Hepatocyte (in vitro differentiated cells): ENCODE measurements around the gene SPRYD3. TPM values are rescaled to one million over a fixed set of nuclear protein-coding genes. Genes with fewer than 3 reads are reported as not detected.

ENCODE experiments used
- DNase-seq: peaks from one replicate; pipeline ENCODE4 v3.0.0-alpha.2; 2016; ENCODE audit warnings: low spot score
- H2AFZ ChIP-seq: fragments of 200-600 bp; sonication (generic); 2 replicates; pipeline ENCODE4 v1.6.0; 2016; ENCODE audit warnings: antibody characterized with exemption, mild to moderate bottlenecking
- H3K27ac ChIP-seq: fragments of 200-600 bp; sonication (generic); 2 replicates; pipeline ENCODE4 v1.5.1; 2016; ENCODE audit warnings: mild to moderate bottlenecking
- H3K27me3 ChIP-seq: fragments of 200-600 bp; sonication (generic); 2 replicates; pipeline ENCODE4 v1.6.1; 2016
- H3K36me3 ChIP-seq: fragments of 200-600 bp; sonication (generic); replicated peaks from 2 replicates; pipeline ENCODE4 v1.5.1; 2016; ENCODE audit warnings: low read depth; ENCODE audit not compliant: insufficient read depth
- H3K4me1 ChIP-seq: fragments of 200-600 bp; sonication (generic); 2 replicates; pipeline ENCODE4 v1.5.1; 2016; ENCODE audit warnings: mild to moderate bottlenecking, moderate library complexity; ENCODE audit not compliant: insufficient read depth
- H3K4me2 ChIP-seq: fragments of 200-600 bp; sonication (generic); 2 replicates; pipeline ENCODE4 v1.6.0; 2016
- H3K4me3 ChIP-seq: fragments of 200-600 bp; sonication (generic); 2 replicates; pipeline ENCODE4 v1.5.1; 2016; ENCODE audit warnings: mild to moderate bottlenecking
- H3K79me2 ChIP-seq: fragments of 200-600 bp; sonication (generic); 2 replicates; pipeline ENCODE4 v1.6.0; 2017; ENCODE audit warnings: mild to moderate bottlenecking
- H3K9me2 ChIP-seq: fragments of 200-600 bp; sonication (generic); replicated peaks from 2 replicates; pipeline ENCODE4 v1.6.0; 2017; ENCODE audit warnings: mild to moderate bottlenecking; ENCODE audit not compliant: insufficient read depth
- H3K9me3 ChIP-seq: fragments of 200-600 bp; sonication (generic); 2 replicates; pipeline ENCODE4 v1.5.1; 2016; ENCODE audit warnings: low read depth, mild to moderate bottlenecking
- H4K20me1 ChIP-seq: fragments of 200-600 bp; sonication (generic); 2 replicates; pipeline ENCODE4 v1.6.0; 2016; ENCODE audit warnings: mild to moderate bottlenecking; ENCODE audit not compliant: insufficient read depth, poor library complexity, severe bottlenecking
- EZH2 ChIP-seq: fragments of 200-600 bp; sonication (generic); IDR thresholded peaks from 2 replicates; pipeline ENCODE4 v1.6.1; 2016; ENCODE audit warnings: antibody characterized with exemption, mild to moderate bottlenecking, borderline replicate concordance
- EZH2phosphoT487 ChIP-seq: fragments of 200-600 bp; sonication (generic); IDR thresholded peaks from one replicate; pipeline ENCODE4 v1.6.1; 2018; ENCODE audit warnings: antibody characterized with exemption, mild to moderate bottlenecking, low read depth, moderate library complexity; ENCODE audit not compliant: unreplicated experiment, severe bottlenecking
- WGBS: methylation state at CpG from one replicate; pipeline ENCODE4 v1.1.6; 2016; ENCODE audit warnings: low lambda C conversion rate; ENCODE audit errors: missing lambda C conversion rate; 5-methylcytosine and 5-hydroxymethylcytosine counted together
- polyA plus RNA-seq: library from polyadenylated mRNA; unstranded; fragments of >200 nt; fragmentation: Nextera tagmentation; extraction: Ambion mirVana; gene quantifications from 2 replicates; pipeline ENCODE4 v1.2.1, GENCODE V29; 2016
- total RNA-seq: library from RNA; depleted of rRNA; stranded (reverse); fragments of >200 nt; gene quantifications from 2 replicates; pipeline ENCODE4 v1.2.3, GENCODE V29; 2014
- TF ChIP-seq, protein P1 (sequence below): fragments of 200-600 bp; sonication (generic); IDR thresholded peaks from 2 replicates; pipeline ENCODE4 v1.5.1; 2016; ENCODE audit warnings: antibody characterized with exemption, mild to moderate bottlenecking; ENCODE audit not compliant: poor library complexity

SPRYD3 gene
- total and polyA plus RNA-seq, 2 experiments from 2014 or later: 20.9 to 24.6 TPM

DNA sequence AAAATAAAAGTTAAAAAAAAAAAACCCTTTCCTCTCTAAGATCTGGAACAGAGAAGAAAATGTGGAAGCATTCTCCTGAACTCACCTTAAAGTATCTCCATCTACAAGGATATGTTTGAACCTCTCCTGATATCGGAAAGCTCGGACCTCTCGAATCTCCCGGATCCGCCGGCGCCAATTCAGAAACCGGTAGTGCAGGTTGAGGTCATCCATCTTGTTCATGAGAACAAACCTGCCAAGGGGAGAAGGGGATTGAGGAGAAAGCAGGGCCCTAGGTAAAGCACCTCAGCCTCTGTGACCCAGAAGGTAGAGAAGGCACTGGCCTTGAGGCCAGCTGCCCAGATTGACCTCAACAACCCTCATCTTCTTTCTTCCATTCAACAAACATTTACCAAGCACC is 2.2 kb downstream of the SPRYD3 start:
- TF ChIP-seq EZH2 (no peak), EZH2phosphoT487 (no peak)
- TF ChIP-seq, protein P1, sequence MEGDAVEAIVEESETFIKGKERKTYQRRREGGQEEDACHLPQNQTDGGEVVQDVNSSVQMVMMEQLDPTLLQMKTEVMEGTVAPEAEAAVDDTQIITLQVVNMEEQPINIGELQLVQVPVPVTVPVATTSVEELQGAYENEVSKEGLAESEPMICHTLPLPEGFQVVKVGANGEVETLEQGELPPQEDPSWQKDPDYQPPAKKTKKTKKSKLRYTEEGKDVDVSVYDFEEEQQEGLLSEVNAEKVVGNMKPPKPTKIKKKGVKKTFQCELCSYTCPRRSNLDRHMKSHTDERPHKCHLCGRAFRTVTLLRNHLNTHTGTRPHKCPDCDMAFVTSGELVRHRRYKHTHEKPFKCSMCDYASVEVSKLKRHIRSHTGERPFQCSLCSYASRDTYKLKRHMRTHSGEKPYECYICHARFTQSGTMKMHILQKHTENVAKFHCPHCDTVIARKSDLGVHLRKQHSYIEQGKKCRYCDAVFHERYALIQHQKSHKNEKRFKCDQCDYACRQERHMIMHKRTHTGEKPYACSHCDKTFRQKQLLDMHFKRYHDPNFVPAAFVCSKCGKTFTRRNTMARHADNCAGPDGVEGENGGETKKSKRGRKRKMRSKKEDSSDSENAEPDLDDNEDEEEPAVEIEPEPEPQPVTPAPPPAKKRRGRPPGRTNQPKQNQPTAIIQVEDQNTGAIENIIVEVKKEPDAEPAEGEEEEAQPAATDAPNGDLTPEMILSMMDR: no peak
- no peaks in the 10 kb centered on the region for H4K20me1 ChIP-seq
- no peak overlapping the region for H3K4me2 ChIP-seq
- peaks cover 21% of the 10 kb centered on the region for H3K4me1 ChIP-seq
- H2AFZ ChIP-seq: no peak overlapping the region
- H3K27ac ChIP-seq: no peak overlapping the region
- no peaks in the 10 kb centered on the region for H3K9me2 ChIP-seq
- 87% methylated on average over 8 of the region's 8 CpGs for WGBS
- peaks cover 12% of the 10 kb centered on the region for H3K79me2 ChIP-seq
- no peak for DNase-seq
- H3K27me3 ChIP-seq: no peaks in the 10 kb centered on the region
- H3K36me3 ChIP-seq: no peaks in the 10 kb centered on the region
- H3K4me3 ChIP-seq: no peak overlapping the region
- no peaks in the 10 kb centered on the region for H3K9me3 ChIP-seq

DNA sequence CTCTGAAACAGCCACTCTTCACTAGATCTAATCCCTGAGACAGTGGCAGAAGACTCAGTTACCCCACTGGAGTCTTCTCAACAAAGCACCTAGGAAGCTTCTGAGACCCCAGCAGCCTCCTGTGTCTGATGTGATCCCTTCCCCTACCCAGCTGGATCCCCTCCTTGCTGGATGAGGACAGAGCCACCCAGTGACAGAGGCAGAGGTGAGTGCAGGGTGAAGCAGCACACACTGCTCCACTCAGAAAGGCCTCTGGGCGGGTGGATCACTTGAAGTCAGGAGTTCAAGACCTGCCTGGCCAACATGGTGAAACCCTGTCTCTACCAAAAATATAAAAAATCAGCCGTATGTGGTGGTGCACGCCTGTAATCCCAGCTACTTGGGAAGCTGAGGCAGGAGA is 2.7 kb downstream of the SPRYD3 start:
- Histone ChIP-seq H3K27me3 (no peaks in the 10 kb centered on the region), H3K36me3 (no peaks in the 10 kb centered on the region), H3K79me2 (peaks cover 12% of the 10 kb centered on the region), H3K4me1 (peaks cover 27% of the 10 kb centered on the region), H3K4me3 (no peak overlapping the region), H2AFZ (no peak overlapping the region), H3K27ac (no peak overlapping the region), H4K20me1 (no peaks in the 10 kb centered on the region), H3K9me2 (no peaks in the 10 kb centered on the region), H3K4me2 (no peak overlapping the region), H3K9me3 (no peaks in the 10 kb centered on the region)
- TF ChIP-seq EZH2phosphoT487: no peak
- TF ChIP-seq EZH2: no peak
- TF ChIP-seq, protein P1: no peak
- DNase-seq: no peak
- WGBS: 96% methylated on average over 3 of the region's 3 CpGs

DNA sequence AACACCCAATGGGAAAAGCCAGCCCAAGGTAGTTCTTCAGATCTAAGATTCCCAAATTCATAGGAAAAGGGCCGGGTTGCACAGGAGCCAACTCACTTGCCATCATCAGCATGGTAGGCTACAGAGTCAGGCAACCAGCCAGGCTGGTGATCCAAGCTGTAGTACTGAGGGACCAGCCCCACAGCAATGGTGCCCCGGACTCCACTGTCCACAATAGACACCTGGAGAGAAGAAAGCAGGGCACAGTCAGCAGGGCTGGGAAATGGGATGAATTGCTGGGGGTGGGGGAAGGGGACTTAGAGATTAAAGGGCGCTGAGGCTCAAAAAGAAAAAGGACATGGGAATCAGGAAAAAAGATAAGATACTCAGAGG is 4.2 kb downstream of the SPRYD3 start:
- H3K27ac ChIP-seq: no peak overlapping the region
- H3K36me3 ChIP-seq: no peaks in the 10 kb centered on the region

More for the DNA sequence above, 4.2 kb downstream of the SPRYD3 start:
- peaks cover 12% of the 10 kb centered on the region for H3K79me2 ChIP-seq
- no peaks in the 10 kb centered on the region for H3K9me2 ChIP-seq
- no peaks in the 10 kb centered on the region for H3K27me3 ChIP-seq
- TF ChIP-seq, protein P1: no peak
- no peak for TF ChIP-seq EZH2
- no peak for TF ChIP-seq EZH2phosphoT487
- H3K4me3 ChIP-seq: no peak overlapping the region
- WGBS: 90% methylated on average over 3 of the region's 3 CpGs
- H3K4me2 ChIP-seq: no peak overlapping the region
- no peak for DNase-seq
- H3K4me1 ChIP-seq: peaks cover 21% of the 10 kb centered on the region
- H4K20me1 ChIP-seq: no peaks in the 10 kb centered on the region
- no peak overlapping the region for H2AFZ ChIP-seq
- H3K9me3 ChIP-seq: no peaks in the 10 kb centered on the region
